GM21825 (cell line): ENCODE results near the gene HMG20A.

ENCODE experiments used
- ATAC-seq: cut with Tn5 transposase; IDR thresholded peaks from one replicate; pipeline ENCODE4 v1.9.1; 2021; ENCODE audit warnings: mild to moderate bottlenecking, moderate library complexity; ENCODE audit not compliant: unreplicated experiment

The HMG20A gene

GRCh38 chr15:77420610-77421369 is at the start of gene HMG20A:
HMG20A (plus strand) TSS chr15:77420888; CDS start chr15:77458408, 37,520 bp downstream.
- peak; percentile 30 for ATAC-seq

- no peak for ATAC-seq
Observed at GRCh38 chr15:77371850-77372563, 48.7 kb upstream of the HMG20A start.

GRCh38 chr15:77373441-77373840 is 47.2 kb upstream of the HMG20A start:
- no peak for ATAC-seq

GRCh38 chr15:77375133-77375532 is 45.6 kb upstream of the HMG20A start:
- ATAC-seq = no peak

- ATAC-seq = no peak
Observed at GRCh38 chr15:77376770-77377169, 43.9 kb upstream of the HMG20A start.

GRCh38 chr15:77380033-77380432 is 40.7 kb upstream of the HMG20A start:
- no peak for ATAC-seq

GRCh38 chr15:77384086-77384485 is 36.6 kb upstream of the HMG20A start:
- no peak for ATAC-seq

GRCh38 chr15:77384589-77385359 is 35.9 kb upstream of the HMG20A start:
- ATAC-seq = no peak

GRCh38 chr15:77386626-77387025 is 34.1 kb upstream of the HMG20A start:
- no peak for ATAC-seq

- no peak for ATAC-seq
Observed at GRCh38 chr15:77387365-77388105, 33.2 kb upstream of the HMG20A start.

GRCh38 chr15:77391372-77391951 is 29.2 kb upstream of the HMG20A start:
- ATAC-seq = no peak

GRCh38 chr15:77392762-77393470 is 27.8 kb upstream of the HMG20A start:
- no peak for ATAC-seq

GRCh38 chr15:77393471-77393840 is 27.2 kb upstream of the HMG20A start:
- ATAC-seq = no peak

- no peak for ATAC-seq
Observed at GRCh38 chr15:77395013-77395774, 25.5 kb upstream of the HMG20A start.

- no peak for ATAC-seq
Observed at GRCh38 chr15:77396692-77397091, 24.0 kb upstream of the HMG20A start.

- no peak for ATAC-seq
Observed at GRCh38 chr15:77398927-77399326, 21.8 kb upstream of the HMG20A start.

GRCh38 chr15:77400258-77400657 is 20.4 kb upstream of the HMG20A start:
- no peak for ATAC-seq

GRCh38 chr15:77402740-77403379 is 17.8 kb upstream of the HMG20A start:
- ATAC-seq = no peak
